Sigmoid colon (tissue), 4 donors: Measurements from ENCODE around the gene ADCK2.

Experiments used
- CTCF ChIP-seq, 4 experiments: fragments of 450-650 bp in 3 of 4; fragments of 200-600 bp in 1 of 4; IDR thresholded peaks; one replicate each; pipeline ENCODE4 v1.5.1; 2016 to 2019; ENCODE audit warnings: antibody characterized with exemption in 4 of 4, mild to moderate bottlenecking in 3 of 4, moderate library complexity in 2 of 4
- EP300 ChIP-seq, 4 donors: sonication (generic); formaldehyde crosslinking; IDR thresholded peaks; one replicate each; pipeline ENCODE4 v1.6.1; 2017; ENCODE audit warnings: antibody characterized with exemption in 4 of 4
- POLR2AphosphoS5 ChIP-seq, 4 donors: sonication (generic); formaldehyde crosslinking; IDR thresholded peaks; one replicate each; pipeline ENCODE4 v1.6.1; 2017; ENCODE audit warnings: antibody characterized with exemption in 4 of 4

- TF ChIP-seq POLR2AphosphoS5 (IDR thresholded peaks at IDR 0.05) (no peak), CTCF (IDR thresholded peaks at IDR 0.05) (no peak), EP300 (IDR thresholded peaks at IDR 0.05) (no peak)
Observed at GRCh38 chr7:140724706-140725105, 52.0 kb downstream of the ADCK2 start.
